ENCODE data around the gene PRR13.

PRR13 gene

DNA sequence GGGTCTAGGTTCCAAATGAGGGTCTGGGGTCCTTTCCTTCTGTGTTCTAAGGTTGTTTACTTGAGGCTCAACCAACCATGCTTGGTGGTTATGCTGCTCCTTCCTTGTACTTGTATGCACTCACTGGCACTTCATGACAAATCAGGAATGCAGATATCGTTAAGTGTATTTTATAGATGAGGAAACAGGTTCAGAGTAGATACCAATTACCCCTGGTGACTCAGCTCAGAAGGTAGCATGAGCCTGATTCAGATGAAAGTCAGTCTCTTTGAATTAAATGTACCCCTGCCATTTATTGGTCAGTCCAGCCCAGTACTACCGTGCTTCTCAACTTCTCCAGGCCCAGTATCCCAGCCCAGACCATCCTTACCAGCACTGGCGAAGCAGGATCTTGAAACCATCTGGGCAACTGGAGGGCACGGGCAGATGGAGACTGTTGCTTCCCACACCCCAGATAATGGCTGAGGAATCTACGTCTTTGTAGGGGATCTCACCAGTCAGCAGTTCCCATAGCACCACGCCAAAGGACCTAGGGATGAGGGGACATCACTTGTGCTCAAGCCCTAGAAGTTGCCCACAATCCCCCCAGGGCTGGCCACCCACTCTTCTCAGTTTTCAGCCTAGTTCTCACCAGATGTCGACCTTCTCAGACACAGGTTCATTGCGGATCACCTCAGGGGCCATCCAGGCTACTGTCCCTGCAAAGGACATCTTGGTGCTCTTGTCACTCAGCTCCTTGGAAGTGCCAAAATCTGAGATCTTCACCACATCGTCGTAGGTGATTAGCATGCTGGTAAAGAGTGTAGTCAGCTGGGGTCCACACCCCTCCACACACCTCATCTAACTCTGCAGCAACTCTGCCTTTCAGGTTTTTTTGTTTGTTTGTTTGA lies 43.4 kb downstream of the PRR13 start:
- Histone ChIP-seq H3K27ac (ENCODE audit: low read depth, low read length) (no peak overlapping the region), H4K20me1 (ENCODE audit: low read depth, low read length) (0 out of 2 replicates have a peak, but pooled peaks cover 6% of the 10 kb centered on the region), H3K36me3 (ENCODE audit: low read length) (peaks cover 5% of the 10 kb centered on the region)

GRCh38 chr12:53485955-53486735 lies 44.6 kb downstream of the PRR13 start:
- H3K79me2 ChIP-seq (ENCODE audit: insufficient read depth, low read length): no peaks in the 10 kb centered on the region
- no peak overlapping the region for H2AFZ ChIP-seq (ENCODE audit: low read depth, low read length, severe bottlenecking)
- H3K4me3 ChIP-seq (ENCODE audit: insufficient read depth, low read length, poor library complexity, severe bottlenecking): no peak overlapping the region
- no peak overlapping the region for H3K27ac ChIP-seq (ENCODE audit: low read depth, low read length)
- H3K9me2 ChIP-seq (replicated peaks; ENCODE audit: insufficient read depth, low read length): no peaks in the 10 kb centered on the region
- no peak overlapping the region for H3K9ac ChIP-seq (ENCODE audit: low read length)
- H3K36me3 ChIP-seq (ENCODE audit: low read length): no peaks in the 10 kb centered on the region
- H3K27me3 ChIP-seq (ENCODE audit: low read length): no peaks in the 10 kb centered on the region
- H4K20me1 ChIP-seq (ENCODE audit: low read depth, low read length): no peaks in the 10 kb centered on the region
- TF ChIP-seq, protein P1, sequence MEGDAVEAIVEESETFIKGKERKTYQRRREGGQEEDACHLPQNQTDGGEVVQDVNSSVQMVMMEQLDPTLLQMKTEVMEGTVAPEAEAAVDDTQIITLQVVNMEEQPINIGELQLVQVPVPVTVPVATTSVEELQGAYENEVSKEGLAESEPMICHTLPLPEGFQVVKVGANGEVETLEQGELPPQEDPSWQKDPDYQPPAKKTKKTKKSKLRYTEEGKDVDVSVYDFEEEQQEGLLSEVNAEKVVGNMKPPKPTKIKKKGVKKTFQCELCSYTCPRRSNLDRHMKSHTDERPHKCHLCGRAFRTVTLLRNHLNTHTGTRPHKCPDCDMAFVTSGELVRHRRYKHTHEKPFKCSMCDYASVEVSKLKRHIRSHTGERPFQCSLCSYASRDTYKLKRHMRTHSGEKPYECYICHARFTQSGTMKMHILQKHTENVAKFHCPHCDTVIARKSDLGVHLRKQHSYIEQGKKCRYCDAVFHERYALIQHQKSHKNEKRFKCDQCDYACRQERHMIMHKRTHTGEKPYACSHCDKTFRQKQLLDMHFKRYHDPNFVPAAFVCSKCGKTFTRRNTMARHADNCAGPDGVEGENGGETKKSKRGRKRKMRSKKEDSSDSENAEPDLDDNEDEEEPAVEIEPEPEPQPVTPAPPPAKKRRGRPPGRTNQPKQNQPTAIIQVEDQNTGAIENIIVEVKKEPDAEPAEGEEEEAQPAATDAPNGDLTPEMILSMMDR (IDR thresholded peaks at IDR 0.05; ENCODE audit: insufficient read depth, low read length, poor library complexity, severe bottlenecking): no peak
- no peak for TF ChIP-seq EZH2phosphoT487 (conservative IDR thresholded peaks at IDR 0.05; ENCODE audit: low read length)
- H3K9me3 ChIP-seq (ENCODE audit: insufficient read depth, low read length): no peaks in the 10 kb centered on the region
- H3F3A ChIP-seq (ENCODE audit: insufficient read depth): peaks cover 29% of the 10 kb centered on the region
- no peak overlapping the region for H3K4me2 ChIP-seq (ENCODE audit: low read depth, low read length, poor library complexity, severe bottlenecking)

More for the DNA sequence above, 43.4 kb downstream of the PRR13 start:
- Histone ChIP-seq H3K9me3 (ENCODE audit: insufficient read depth, low read length) (no peaks in the 10 kb centered on the region), H3K27me3 (ENCODE audit: low read length) (no peaks in the 10 kb centered on the region), H3K79me2 (ENCODE audit: insufficient read depth, low read length) (no peaks in the 10 kb centered on the region), H3K9me2 (replicated peaks; ENCODE audit: insufficient read depth, low read length) (no peaks in the 10 kb centered on the region), H2AFZ (ENCODE audit: low read depth, low read length, severe bottlenecking) (no peak overlapping the region), H3K4me3 (ENCODE audit: insufficient read depth, low read length, poor library complexity, severe bottlenecking) (no peak overlapping the region), H3F3A (ENCODE audit: insufficient read depth) (peaks cover 38% of the 10 kb centered on the region), H3K4me2 (ENCODE audit: low read depth, low read length, poor library complexity, severe bottlenecking) (no peak overlapping the region), H3K9ac (ENCODE audit: low read length) (no peak overlapping the region)
- no peak for TF ChIP-seq EZH2phosphoT487 (conservative IDR thresholded peaks at IDR 0.05; ENCODE audit: low read length)
- TF ChIP-seq, protein P1 (IDR thresholded peaks at IDR 0.05; ENCODE audit: insufficient read depth, low read length, poor library complexity, severe bottlenecking): no peak

DNA sequence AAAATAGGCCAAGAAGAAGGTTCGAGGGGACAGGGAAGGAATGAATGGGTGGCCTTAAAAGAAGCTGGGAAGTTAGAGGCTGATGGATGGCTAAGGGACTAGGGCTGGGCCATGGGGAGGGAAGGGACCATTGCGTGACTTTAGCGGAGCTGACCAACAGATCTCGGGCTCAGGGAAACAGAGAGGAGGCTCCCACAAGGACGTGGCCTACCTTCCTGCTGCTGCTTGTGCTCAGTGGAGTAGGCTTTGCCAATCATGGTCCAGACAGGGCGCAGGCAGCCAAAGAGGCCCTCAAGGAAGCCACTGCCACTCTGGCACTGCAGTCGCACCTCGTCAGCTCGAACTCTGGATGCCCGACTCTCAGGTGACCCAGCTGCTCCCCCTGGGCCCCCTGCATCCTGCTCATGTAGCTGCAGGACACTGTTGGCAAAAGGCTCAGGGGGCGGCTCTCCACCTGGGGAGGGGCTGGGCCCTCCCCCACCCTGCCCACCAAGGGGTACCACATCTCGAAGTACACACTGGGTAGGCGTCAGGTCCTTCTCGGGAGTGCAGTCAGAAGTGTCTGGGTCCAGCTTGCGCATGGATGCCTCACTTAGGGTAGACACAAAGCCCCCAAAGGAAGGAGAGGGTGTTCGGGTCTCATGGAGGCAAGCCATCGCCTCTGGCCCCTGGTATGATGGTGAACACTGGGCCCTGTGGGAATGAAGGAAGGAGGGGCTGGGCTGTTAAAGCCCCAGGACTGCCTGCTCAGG lies 45.4 kb downstream of the PRR13 start:
- Histone ChIP-seq H3K9me2 (replicated peaks; ENCODE audit: insufficient read depth, low read length) (no peaks in the 10 kb centered on the region), H3K27me3 (ENCODE audit: low read length) (no peaks in the 10 kb centered on the region), H3K9ac (ENCODE audit: low read length) (no peak overlapping the region), H3K79me2 (ENCODE audit: insufficient read depth, low read length) (no peaks in the 10 kb centered on the region), H3K27ac (ENCODE audit: low read depth, low read length) (no peak overlapping the region), H3K4me2 (ENCODE audit: low read depth, low read length, poor library complexity, severe bottlenecking) (no peak overlapping the region), H3K36me3 (ENCODE audit: low read length) (no peaks in the 10 kb centered on the region), H3K4me3 (ENCODE audit: insufficient read depth, low read length, poor library complexity, severe bottlenecking) (no peak overlapping the region), H2AFZ (ENCODE audit: low read depth, low read length, severe bottlenecking) (no peak overlapping the region), H3F3A (ENCODE audit: insufficient read depth) (peaks cover 22% of the 10 kb centered on the region), H4K20me1 (ENCODE audit: low read depth, low read length) (no peaks in the 10 kb centered on the region), H3K9me3 (ENCODE audit: insufficient read depth, low read length) (no peaks in the 10 kb centered on the region)
- TF ChIP-seq, protein P1 (IDR thresholded peaks at IDR 0.05; ENCODE audit: insufficient read depth, low read length, poor library complexity, severe bottlenecking): no peak
- TF ChIP-seq EZH2phosphoT487 (conservative IDR thresholded peaks at IDR 0.05; ENCODE audit: low read length): no peak
